ENCODE measurements around the gene NAP1L4.

NAP1L4 gene

GRCh38 chr11:2933375-2934020 is 58.6 kb downstream of the NAP1L4 start:
- no peak for DNase-seq

GRCh38 chr11:2932850-2933251 is 59.3 kb downstream of the NAP1L4 start:
- DNase-seq, result no peak

DNA sequence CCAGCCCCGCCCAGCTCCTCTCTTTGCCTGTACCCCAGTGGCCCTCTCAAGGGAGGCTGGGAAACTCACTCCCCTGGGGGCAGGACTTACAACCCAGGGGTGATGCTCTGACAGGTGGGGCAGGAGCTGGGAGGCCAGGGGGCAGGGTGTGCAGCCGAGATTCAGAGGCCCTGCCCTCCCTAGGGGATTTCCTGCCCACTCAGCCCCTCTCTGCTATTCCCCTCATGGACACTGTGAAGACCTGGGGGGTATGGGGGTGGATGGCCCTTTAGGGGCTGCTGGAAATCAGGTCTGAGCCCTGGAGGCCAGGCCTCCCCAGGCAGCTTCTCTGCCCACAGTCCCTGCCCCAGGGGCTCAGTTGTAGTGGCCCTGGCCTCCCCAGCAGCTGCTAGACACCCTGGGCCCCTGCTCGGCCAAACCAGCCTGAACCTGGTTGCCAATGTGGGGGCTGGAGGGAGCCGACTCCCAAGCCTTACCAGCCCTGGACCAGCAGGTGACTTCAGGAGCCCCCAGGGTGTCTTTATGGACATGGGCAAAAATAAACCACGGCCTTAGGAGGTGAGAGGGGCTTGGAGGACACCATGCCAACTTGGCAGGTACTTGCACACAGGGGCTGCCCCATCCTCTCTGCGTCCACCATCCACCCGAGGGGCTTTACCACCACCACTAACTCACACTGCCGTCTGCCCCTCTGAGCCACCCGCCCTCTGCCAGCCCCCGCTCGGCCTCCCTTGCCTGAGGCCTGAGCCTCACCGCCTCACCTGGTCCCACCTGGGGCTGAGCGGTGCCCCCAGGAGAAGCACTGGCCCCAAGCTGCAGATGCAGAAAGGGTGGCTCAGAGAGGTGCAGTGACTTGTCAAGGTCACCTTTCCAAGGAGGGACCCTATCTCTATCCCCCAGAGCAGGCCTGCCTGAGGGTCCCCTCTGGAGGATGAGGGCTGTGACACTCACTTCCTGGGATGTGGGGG is 60.1 kb downstream of the NAP1L4 start:
- DNase-seq, result no peak

DNA sequence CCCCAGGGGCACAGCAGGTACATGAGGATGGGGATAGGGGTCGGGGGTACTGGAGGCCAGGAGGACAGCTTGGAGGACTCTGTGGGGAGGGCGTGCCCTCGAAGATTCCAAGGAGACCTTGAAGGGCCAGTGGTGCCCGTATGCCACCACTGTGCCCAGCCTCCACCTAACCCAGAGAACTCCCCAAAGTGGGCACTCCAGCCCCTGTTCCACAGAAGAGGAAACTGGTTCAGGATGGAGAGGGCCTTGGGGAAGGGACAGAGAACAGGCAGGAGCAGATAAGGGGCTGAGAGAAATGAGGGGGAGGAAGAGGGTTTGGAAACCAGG is 60.7 kb downstream of the NAP1L4 start:
- DNase-seq, result no peak

- DNase-seq, result peak; percentile 53
Observed at GRCh38 chr11:2930704-2931419, 61.3 kb downstream of the NAP1L4 start.

DNA sequence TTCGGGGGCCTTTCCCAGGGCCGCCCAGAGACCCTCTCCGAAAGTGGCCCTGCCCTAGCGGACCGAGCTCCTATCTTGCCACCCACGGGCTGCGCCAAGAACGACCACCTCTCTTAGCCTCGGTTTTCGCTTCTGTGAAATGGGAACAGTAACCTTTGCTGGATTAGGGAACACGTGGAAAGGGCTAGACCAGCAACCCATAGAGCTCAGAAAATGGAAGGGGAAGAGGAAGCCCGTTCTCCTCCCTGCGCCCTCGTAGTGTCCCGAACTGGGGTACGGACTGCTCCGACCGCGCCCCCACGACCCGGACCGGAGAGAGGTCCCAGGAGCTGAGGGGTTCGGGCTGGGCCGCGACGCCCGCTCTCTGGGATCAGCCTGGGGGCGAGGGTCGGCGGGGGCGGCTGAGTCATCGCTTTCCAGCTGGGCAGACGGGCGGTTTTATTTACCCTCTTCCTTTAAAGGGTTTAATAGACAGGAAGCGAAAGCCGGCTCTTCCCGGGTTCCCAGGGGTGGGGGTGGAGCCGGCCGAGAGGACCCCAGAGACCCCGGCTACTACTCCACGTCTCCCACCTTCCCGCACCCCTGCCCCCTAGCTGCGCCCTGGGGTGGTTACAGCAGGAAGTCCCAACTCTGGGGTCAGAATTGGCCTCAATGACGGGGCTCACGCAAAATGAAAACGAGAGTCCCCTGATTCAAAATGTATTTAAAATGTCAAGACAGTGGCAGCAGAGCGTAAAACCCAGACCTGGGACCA is 62.0 kb downstream of the NAP1L4 start:
- DNase-seq, result no peak

- peak; percentile 53 for DNase-seq
Observed at GRCh38 chr11:2929531-2929949, 62.6 kb downstream of the NAP1L4 start.

DNA sequence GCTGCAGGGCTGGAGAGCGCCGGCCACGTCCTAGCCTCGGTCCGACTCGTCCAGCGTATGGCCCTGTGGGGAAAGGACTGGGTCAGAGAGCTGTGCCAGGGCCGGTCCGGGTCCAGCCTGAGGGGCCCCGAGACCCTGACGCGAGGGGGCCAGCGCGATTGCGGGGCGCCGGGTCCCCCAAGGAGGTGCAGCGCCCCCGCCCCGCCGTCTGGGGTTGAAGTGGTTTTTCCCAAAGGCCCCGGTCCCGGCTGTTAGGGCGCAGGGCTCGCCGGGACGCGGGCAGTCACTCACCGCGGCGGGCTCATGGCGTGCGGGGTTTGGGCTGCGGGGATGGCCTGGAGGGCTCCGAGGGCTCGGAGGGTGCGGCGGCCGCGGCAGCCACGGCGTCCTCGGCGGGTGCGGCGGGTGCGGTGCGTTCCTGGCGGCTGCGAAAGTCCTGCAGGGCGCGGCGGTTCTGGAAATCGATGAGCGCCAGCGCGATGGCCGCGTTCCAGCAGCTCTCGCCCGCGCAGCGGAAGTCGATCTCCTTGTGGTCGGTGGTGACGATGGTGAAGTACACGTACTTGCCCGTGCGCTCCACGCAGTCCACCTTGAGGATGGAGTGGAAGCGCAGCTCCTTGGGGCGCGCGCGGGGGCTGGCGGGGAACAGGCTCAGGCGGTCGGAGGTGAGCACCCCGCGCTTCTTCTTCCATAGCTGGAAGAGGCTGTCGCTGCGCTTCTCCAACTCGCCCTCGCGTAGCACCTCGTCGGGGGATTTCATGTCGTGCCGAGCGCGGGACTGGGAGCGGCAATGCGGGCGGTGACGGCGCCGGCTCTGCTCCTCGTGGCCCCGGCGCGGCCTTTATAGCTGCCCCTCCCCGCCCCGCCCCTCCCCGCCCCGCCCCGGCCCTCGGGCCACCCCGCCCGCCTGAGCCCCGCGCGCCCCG is 63.3 kb downstream of the NAP1L4 start, which contains the start of gene PHLDA2:
TSS of gene PHLDA2 (minus strand) at position 816 of the 926 bp plus-strand sequence. CDS start at position 760, 56 bp downstream.
- peak; percentile 61 for DNase-seq

DNA sequence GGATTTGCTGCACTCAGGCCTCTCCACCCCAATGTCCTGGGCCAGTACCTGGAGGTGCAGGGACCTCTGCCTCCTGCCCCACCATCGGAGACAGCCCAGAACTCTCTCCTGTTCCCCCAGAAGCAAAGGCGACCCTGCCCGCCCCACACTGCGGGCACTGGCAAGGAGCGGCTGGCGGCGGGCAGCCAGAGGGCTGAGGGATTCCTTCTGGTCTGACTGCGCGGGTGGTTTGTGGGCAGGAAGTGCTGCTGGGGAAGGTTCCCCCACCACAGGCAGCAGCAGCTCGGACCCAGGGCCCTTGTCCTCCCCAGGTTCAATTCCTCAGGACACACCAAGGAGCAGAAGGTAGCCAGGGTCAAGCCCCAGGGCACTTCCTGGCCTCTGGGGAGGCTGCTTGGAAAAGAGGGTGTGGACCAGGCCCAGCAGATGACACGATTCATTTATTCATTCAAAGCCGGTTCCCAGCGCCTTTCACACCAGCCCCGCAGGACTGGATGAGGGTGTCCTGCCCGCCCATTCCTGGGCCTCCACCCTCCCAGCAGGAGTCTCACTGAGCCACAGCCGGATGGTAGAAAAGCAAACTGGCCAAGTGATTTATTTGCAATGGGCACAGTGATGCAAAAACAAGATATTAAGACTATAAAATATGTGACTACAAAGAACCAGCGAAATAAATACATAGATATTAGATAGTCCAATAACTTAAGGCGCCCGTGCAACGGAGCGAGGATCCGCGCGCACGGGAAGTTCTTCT is 64.1 kb downstream of the NAP1L4 start:
- DNase-seq, result no peak

DNA sequence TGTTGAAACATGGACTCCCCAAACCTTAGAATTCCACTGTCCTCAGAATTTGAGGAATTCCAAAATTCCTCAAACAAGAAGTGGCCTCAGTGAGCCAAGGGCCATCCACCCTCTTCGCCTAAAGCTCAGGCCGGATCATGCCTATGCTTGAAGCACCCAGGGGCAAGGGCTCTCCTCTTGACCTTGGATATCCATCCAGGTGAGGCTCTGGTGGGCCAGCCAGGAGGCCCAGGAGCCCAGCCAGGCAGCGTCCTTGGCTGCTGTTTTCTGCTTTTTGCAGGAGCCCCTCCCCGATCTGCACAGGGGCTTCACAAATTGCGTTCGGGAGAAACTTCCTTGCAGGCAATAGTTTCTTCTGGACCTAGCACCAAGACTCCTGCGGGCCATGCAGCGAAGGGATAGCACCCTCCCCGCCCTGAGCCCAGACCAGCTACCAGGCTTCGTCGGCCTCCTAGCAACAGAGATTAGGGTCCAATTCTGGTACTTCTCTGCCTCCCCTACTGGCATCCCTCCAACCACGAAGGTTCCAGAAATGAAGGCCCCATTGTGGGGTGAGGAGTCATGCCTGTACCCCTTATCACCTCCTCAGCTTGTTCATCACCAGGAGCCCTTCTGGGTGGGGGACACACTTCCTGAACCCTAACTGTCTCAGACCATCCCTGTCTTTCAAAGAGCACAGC is 64.9 kb downstream of the NAP1L4 start:
- DNase-seq, result no peak

GRCh38 chr11:2926611-2927051 is 65.5 kb downstream of the NAP1L4 start:
- DNase-seq, result no peak

DNA sequence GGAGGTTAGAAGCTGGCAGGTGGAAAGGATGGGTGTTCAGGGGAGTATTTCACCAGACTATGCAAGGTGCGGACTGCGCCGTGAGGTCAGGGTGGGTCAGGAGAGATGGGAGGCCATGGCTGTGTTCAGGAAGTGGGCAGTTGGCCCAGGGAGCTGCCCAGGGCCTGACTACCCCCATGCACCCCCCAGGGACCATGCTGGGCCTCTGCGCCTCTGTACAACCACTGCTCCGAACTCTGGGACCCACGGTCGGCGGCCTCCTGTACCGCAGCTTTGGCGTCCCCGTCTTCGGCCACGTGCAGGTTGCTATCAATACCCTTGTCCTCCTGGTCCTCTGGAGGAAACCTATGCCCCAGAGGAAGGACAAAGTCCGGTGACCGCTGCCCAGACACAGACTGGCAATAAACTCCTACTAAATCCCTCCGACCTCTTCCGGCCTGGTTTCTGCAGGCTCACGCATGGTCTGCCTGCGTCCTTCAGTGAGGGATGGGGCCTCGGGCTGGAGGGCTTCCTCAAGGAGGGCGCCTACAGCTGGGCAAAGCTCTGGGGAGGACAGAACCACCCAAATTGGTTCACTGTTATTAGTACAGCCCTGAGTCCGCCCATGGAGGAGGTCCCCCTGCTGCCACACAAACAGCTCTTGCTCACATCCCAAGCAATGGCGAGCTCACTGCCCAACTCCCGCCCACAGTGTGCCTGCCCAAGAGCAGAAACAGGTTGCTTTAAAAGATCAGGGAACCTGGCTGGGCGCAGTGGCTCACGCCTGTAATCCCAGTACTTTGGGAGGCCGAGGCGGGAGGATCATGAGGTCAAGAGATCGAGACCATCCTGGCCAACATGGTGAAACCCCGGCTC is 67.1 kb downstream of the NAP1L4 start:
- no peak for DNase-seq

DNA sequence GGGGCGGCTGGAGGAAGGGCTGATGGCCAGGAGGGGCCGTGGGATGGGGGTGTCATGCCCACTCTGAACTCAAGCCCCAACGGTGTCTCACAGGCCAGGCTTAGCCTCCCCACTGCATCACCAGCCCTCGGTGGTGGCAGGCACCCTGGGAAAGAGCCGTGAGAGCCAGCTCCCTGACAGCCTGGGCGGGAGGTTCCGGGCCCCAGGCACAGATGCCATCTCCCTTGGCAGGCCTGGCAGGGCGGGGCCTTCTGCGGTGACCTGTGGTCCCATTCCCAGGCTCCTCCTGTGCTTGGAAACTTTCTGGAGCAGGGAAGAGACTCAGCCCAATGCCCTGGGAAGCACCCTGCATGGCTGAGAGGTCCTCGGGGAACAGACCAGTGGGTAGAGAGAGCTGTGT is 67.7 kb downstream of the NAP1L4 start:
- DNase-seq, result no peak

GRCh38 chr11:2923446-2924375 is 68.4 kb downstream of the NAP1L4 start:
- no peak for DNase-seq

DNA sequence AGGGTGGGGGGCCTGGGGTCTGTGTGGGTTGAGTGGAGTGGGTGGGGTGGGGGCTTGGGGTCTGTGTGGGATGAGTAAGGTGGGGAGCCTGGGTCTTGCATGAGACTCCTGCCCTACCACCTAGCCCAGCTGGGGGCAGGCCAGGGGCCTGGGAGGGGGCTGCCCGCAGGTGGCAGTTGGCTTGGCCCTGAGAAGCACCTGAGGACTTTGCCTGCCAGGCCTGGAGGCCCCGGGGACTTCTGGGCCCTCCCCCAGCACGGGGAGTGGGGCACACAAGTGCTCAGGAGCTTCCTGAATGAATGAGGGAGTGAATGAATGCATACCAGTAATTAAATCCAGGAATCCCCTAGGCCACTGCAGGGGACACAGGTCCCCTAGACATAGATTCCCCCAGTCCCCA is 69.5 kb downstream of the NAP1L4 start:
- DNase-seq, result no peak

- no peak for DNase-seq
Observed at GRCh38 chr11:2921742-2922493, 70.2 kb downstream of the NAP1L4 start.

DNA sequence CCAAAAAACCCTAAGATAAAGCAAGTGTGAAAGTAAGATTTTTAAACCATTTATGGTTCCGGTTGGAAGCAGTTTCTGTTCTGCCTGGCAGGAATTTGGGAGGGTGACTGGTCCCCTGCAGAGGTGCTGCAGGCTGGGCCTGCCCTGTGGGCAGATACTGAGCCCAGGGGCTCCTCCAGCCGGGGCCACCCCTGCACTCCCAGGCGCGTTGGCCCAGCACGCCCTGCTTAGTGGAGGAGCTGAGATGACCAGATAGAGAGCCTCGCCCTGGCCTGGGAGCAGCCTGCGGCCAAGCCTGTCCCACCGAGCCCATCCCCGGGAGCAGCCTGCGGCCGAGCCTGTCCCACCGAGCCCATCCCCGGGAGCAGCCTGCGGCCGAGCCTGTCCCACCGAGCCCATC is 70.9 kb downstream of the NAP1L4 start:
- no peak for DNase-seq
